NCI-H1105 treated with DMSO at 0.1 percent for 48 hours (cell line): ENCODE data around the gene IL32.

ENCODE experiments used
- DNase-seq: peaks from one replicate; lab custom pipeline; 2025; lab: John Stamatoyannopoulos, UW

Gene IL32

DNA sequence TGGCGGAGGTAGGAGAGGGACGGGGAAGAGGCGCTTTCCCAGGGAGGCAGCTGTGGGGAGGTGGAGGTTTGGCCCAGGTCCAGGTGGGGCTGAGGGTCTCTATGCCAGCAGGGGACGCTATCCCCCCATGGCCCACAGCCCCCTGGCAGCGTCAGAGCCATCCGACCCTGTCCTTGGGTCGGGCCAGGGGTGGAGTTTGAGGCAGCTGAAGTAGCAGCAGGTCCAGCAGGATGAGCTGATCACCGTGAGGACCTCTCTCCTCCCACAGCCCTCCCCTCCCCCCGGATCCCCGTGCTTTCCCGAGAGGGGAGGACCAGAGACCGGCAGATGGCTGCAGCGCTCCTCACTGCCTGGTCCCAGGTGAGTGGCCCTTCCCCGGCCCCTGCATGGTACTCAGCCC, 50.1 kb downstream of the IL32 start:
- DNase-seq: no peak

DNA sequence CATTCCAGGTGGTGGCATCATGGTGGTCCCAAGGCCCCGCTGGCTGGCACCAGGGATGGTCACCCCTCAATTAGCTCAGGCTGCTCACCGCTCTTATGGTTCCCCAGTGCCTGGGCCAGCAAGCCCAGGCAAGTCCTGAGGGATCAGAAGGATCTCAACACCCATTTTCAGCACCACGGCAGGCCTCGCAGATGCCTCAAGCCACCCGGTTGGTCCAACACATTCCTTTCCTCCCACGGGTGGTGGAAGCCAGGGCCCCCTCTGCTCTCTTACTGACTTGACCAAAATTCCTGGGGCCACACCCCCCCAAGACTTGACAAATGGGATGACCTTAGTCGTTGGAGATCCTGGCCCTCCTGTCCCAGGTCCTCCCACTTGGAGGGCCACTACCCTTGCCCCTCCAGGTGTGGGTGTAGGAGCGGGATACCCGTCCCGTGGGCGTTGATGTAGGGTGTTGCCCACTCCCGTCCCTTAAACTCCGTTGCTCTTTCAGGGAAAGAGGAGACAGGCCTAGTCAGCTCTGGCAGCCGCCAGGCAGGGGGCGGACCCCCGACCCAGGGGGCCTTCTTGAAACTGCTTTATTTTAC, 52.9 kb downstream of the IL32 start:
- no peak for DNase-seq

DNA sequence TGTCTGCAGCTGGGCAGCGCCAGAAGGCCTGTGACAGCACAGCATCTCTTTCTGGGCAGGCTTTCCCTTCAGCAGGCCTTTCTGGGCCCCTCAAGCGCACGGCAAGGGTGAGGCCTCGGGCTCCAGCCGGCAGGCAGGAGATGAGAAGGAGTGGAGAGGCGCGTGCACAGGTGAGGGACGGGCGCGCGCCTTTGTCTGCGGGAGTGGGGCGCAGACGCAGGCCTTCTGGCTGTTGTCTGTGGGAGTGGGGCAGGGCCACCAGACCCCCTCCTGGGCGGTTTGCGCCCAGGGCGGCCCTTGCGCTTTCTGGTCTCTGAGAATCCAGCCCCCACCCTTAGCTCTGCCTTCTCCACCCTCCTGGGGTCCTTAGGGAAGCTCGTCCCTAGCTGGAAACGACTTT, 53.4 kb downstream of the IL32 start:
- DNase-seq: no peak
